AG09309 (cell line): Measurements from ENCODE around the gene RPLP2.
A peak's percentile ranks its signal among the peaks of the same experiment; 100 is the strongest.

ENCODE experiments used
- DNase-seq: peaks from one replicate; pipeline ENCODE4 v3.0.0-alpha.2; 2010; ENCODE audit warnings: low read depth
- H3K4me3 ChIP-seq: 2 replicates; pipeline ENCODE4 v1.5.1; 2011; ENCODE audit warnings: mild to moderate bottlenecking, low read depth, low read length, moderate library complexity; ENCODE audit not compliant: control insufficient read depth
- CTCF ChIP-seq: IDR thresholded peaks from 2 replicates; pipeline ENCODE4 v1.5.1; 2011; ENCODE audit warnings: mild to moderate bottlenecking, low read depth, low read length, inconsistent platforms; ENCODE audit not compliant: insufficient read depth, control insufficient read depth; ENCODE audit errors: missing control alignments

The RPLP2 gene

GRCh38 chr11:839280-839623, 29.5 kb downstream of the RPLP2 start:
- no peak for TF ChIP-seq CTCF
- H3K4me3 ChIP-seq = no peak overlapping the region
- no peak for DNase-seq

GRCh38 chr11:839875-840617, 30.3 kb downstream of the RPLP2 start:
- peak overlapping the region; percentile 70 for H3K4me3 ChIP-seq
- DNase-seq = no peak
- peak; percentile 56 for TF ChIP-seq CTCF

GRCh38 chr11:841981-842369, 32.2 kb downstream of the RPLP2 start:
- no peak for DNase-seq
- no peak for TF ChIP-seq CTCF
- H3K4me3 ChIP-seq = peak overlapping the region; percentile 70

- no peak for TF ChIP-seq CTCF
- DNase-seq = no peak
- H3K4me3 ChIP-seq = peak within 1 kb of the TSS; percentile 70
Observed at GRCh38 chr11:842370-843002, 32.7 kb downstream of the RPLP2 start, which contains the start of the genes POLR2L and TSPAN4. TSS of gene POLR2L (minus strand) at chr11:842529. CDS start at chr11:842508, 21 bp downstream. TSS of gene TSPAN4 (plus strand) at chr11:842852. CDS start at chr11:850305, 7,453 bp downstream.

GRCh38 chr11:843086-843734, 33.4 kb downstream of the RPLP2 start:
- no peak for DNase-seq
- H3K4me3 ChIP-seq = peak overlapping the region; percentile 70
- TF ChIP-seq CTCF = no peak

GRCh38 chr11:843818-844692, 34.3 kb downstream of the RPLP2 start:
- DNase-seq = peak; percentile 92
- TF ChIP-seq CTCF = peak; percentile 5
- H3K4me3 ChIP-seq = peak overlapping the region; percentile 70
